Lower leg skin (tissue), 4 donors: ENCODE data around the gene ADAMTS14. TPM values are rescaled to one million over a fixed set of nuclear protein-coding genes. Genes with fewer than 3 reads are reported as not detected.

Experiments used
- DNase-seq, 2 donors: peaks; one replicate each; pipeline ENCODE4 v3.0.0-alpha.2; 2019; ENCODE audit warnings: low spot score in 2 of 2
- H3K4me3 ChIP-seq: fragments of 200-600 bp; sonication (generic); 2 replicates; pipeline ENCODE4 v1.5.1; 2017; ENCODE audit warnings: mild to moderate bottlenecking, low read depth; ENCODE audit not compliant: poor library complexity, severe bottlenecking
- POLR2A ChIP-seq, 2 donors: fragments of 450-650 bp; IDR thresholded peaks; one replicate each; pipeline ENCODE4 v1.6.1; 2016 to 2017; ENCODE audit warnings: antibody characterized with exemption in 2 of 2, mild to moderate bottlenecking in 1 of 2, moderate library complexity in 1 of 2
- WGBS, 2 donors: methylation state at CpG; one replicate each; pipeline ENCODE4 v1.1.5; 2018; 5-methylcytosine and 5-hydroxymethylcytosine counted together
- intact Hi-C: fragments of 100-400 bp; cut with DNase I; formaldehyde crosslinking; loops from one replicate; pipeline ENCODE4 v1.15.0; 2023; ENCODE audit warnings: low total_unique reads
- total RNA-seq, 4 donors: library from RNA; depleted of rRNA; stranded (reverse); fragments of >200 nt; gene quantifications; one replicate each; pipeline ENCODE4 v1.1.0, GENCODE V29; 2016
- TF ChIP-seq, protein P1 (sequence below), 3 donors: fragments of 450-650 bp; IDR thresholded peaks; one replicate each; pipeline ENCODE4 v1.5.1; 2016; ENCODE audit warnings: antibody characterized with exemption in 3 of 3, mild to moderate bottlenecking in 3 of 3, moderate library complexity in 2 of 3

ADAMTS14 gene
- total RNA-seq, 4 donors from 2014 or later = 0.22 to 1.0 (median 0.34) TPM; not detected in 1

DNA sequence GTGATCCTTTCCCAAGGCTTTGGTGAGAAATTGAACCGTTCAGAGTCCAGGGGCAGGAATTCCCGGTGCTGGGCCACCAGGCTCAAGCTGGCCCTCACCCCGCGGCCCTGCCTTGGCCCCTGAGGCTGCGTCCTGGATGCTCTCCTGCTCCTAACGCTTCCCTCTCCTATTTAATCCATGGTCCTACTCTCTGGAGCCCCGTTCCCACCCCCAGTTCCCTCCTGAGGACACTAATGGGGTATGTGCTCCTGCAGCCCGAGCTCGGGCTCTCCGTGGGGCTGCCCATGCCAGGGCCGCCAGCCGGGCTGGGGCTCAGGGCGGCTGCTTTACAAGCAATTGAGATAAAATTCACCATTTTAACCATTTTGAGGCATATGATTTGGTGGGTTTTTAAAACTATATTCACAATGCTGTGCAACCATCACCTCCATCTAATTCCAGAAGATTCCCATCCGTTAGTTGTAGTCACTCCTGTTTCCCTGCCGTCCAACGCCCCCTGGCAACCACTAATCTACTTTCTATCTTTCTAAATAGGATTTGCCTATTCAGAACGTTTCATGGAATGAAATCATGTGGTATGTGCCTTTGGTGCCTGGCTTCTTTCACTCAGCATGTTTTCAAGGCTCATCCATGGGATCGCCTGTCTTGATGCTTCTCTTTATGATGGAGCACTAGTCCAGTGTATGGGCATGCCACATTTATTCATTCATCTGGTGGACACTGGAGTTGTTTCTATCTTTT, 33.0 kb downstream of the ADAMTS14 start:
- intact Hi-C loops = no loop called here
- DNase-seq = no peak
- H3K4me3 ChIP-seq = no peak overlapping the region
- TF ChIP-seq POLR2A (IDR thresholded peaks at IDR 0.05) = no peak
- TF ChIP-seq, protein P1, sequence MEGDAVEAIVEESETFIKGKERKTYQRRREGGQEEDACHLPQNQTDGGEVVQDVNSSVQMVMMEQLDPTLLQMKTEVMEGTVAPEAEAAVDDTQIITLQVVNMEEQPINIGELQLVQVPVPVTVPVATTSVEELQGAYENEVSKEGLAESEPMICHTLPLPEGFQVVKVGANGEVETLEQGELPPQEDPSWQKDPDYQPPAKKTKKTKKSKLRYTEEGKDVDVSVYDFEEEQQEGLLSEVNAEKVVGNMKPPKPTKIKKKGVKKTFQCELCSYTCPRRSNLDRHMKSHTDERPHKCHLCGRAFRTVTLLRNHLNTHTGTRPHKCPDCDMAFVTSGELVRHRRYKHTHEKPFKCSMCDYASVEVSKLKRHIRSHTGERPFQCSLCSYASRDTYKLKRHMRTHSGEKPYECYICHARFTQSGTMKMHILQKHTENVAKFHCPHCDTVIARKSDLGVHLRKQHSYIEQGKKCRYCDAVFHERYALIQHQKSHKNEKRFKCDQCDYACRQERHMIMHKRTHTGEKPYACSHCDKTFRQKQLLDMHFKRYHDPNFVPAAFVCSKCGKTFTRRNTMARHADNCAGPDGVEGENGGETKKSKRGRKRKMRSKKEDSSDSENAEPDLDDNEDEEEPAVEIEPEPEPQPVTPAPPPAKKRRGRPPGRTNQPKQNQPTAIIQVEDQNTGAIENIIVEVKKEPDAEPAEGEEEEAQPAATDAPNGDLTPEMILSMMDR (IDR thresholded peaks at IDR 0.05) = no peak
- 91 to 93% methylated on average over 18 of the region's 18 CpGs for WGBS, 2 donors

DNA sequence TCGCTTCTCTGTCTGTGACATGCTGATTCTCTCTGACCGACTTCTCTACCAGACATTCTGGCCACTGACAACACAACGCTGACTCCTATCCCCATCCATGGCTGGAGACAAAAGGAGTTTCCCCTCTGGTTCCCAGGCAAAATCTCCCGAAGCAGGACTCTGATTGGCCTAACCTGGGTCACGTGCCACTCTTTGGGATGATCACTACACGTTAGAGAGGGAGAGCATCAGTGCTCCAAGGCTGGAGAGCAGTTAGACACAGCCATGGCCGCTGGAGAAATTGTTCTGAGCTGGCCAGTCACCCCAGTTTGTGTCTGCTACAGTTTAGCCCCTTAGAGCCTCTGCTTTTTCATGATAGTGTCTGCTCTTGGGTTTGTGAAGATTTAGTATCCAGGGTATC, 38.9 kb downstream of the ADAMTS14 start:
- intact Hi-C loops = no loop called here
- no peak overlapping the region for H3K4me3 ChIP-seq

GRCh38 chr10:70711911-70712310, 39.6 kb downstream of the ADAMTS14 start:
- no peak overlapping the region for H3K4me3 ChIP-seq
- intact Hi-C loops = no loop called here
- TF ChIP-seq, protein P1 (IDR thresholded peaks at IDR 0.05) = no peak
- no peak for TF ChIP-seq POLR2A (IDR thresholded peaks at IDR 0.05)
- WGBS, 2 donors = 86 to 90% methylated on average over 7 of the region's 7 CpGs
- DNase-seq = no peak

More for the DNA sequence above, 38.9 kb downstream of the ADAMTS14 start:
- DNase-seq = no peak
- TF ChIP-seq, protein P1 (IDR thresholded peaks at IDR 0.05) = no peak
- no peak for TF ChIP-seq POLR2A (IDR thresholded peaks at IDR 0.05)
- 90 to 93% methylated on average over 7 of the region's 7 CpGs for WGBS, 2 donors

DNA sequence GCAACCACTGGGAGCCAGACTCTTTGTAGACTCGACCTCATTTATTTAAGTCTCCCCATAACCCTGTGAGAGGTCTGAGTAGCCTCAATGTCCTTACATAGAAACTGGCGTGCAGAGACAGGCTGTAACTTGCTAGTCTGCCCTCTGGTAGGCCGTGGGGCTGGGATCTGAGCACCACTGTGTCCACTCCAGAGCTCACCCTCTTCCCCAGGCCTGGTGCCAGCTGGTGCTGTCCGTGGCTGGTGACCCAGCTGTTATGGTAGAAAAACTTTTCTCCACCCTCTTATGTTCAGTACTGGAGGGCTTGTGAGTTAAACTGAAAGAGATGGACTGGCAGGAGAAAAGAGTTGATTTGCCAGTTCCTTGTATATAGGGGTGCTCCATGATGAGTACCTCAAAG, 41.9 kb downstream of the ADAMTS14 start:
- H3K4me3 ChIP-seq = no peak overlapping the region
- intact Hi-C loops = no loop called here
- 76 to 83% methylated on average over 4 of the region's 4 CpGs for WGBS, 2 donors
- no peak for DNase-seq
- TF ChIP-seq, protein P1 (IDR thresholded peaks at IDR 0.05) = no peak
- no peak for TF ChIP-seq POLR2A (IDR thresholded peaks at IDR 0.05)

DNA sequence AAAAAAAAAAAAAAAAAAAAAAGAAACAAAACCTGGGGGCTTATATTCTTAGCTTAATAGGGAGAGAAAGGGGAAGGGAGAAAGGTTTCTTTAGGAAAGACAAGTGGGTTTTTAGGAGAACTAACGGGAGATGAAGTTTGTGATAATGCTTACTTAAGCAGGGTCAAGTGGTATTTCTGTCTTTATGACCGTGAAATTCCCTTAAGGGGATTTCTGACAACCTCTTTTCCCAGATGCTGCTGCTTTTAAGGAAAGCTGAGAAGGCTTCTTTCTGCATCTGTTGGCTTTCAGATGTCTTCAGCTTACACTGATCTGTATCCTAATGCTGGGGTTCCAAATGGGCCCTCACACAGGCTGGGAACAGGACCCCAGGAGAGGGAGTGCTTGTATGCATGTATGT, 42.6 kb downstream of the ADAMTS14 start:
- H3K4me3 ChIP-seq = no peak overlapping the region
- no peak for DNase-seq
- TF ChIP-seq, protein P1 (IDR thresholded peaks at IDR 0.05) = no peak
- no peak for TF ChIP-seq POLR2A (IDR thresholded peaks at IDR 0.05)
- intact Hi-C loops = no loop called here
- WGBS, 2 donors = 63 to 86% methylated on average over 2 of the region's 2 CpGs
